ENCODE results near the gene KCNH6. TPM values are rescaled to one million over a fixed set of nuclear protein-coding genes. Genes with fewer than 3 reads are reported as not detected.

Gene KCNH6
- polyA plus RNA-seq, 1 of the 3 experiments (the other 2 are of a cell fraction), result 0.15 TPM

GRCh38 chr17:63474174-63474573 is 49.0 kb upstream of the KCNH6 start:
- ChIA-PET POLR2A (interaction anchor here (8.3 to 9.6 kb wide), 2 partner anchors 30 to 45 kb away, joined by 193 to 212 read pairs; partner anchors contain the start of gene CYB561), CTCF (interaction anchor here (6.6 to 13.7 kb wide), 2 partner anchors 21 to 40 kb away, joined by 71 to 708 read pairs; partner anchors contain the start of gene CYB561)
- H3K4me3 ChIP-seq (ENCODE audit: low read depth in 2 of 2, low read length in 1 of 2), result no peak overlapping the region
- no peak overlapping the region for H3K4me2 ChIP-seq
- peaks cover 9 to 42% of the 10 kb centered on the region in 2 experiments for H3K4me1 ChIP-seq (ENCODE audit: control insufficient read depth in 1 of 2, insufficient read depth in 2 of 2, low read depth in 1 of 2, low read length in 1 of 2)
- H3K9me3 ChIP-seq, result no peaks in the 10 kb centered on the region
- H3K27me3 ChIP-seq (ENCODE audit: insufficient read depth), result no peaks in the 10 kb centered on the region
- no peak for TF ChIP-seq SIN3A (IDR thresholded peaks at IDR 0.05; ENCODE audit: borderline replicate concordance, low read depth, low read length)
- 0 out of 2 replicates have a peak, but pooled peaks have one; percentile 37 for TF ChIP-seq RFX5 (IDR thresholded peaks at IDR 0.05; ENCODE audit: low read length)
- no peak for TF ChIP-seq FOXJ3 (CRISPR knock-in tag; IDR thresholded peaks at IDR 0.05)
- no peak for TF ChIP-seq FOSL2 (IDR thresholded peaks at IDR 0.05; ENCODE audit: borderline replicate concordance, low read depth)
- no peak for TF ChIP-seq CTCF (IDR thresholded peaks at IDR 0.05)
- TF ChIP-seq EZH2phosphoT487 (IDR thresholded peaks at IDR 0.05; ENCODE audit: borderline replicate concordance, low read depth), result no peak
- no peak for TF ChIP-seq CHD2 (IDR thresholded peaks at IDR 0.05; ENCODE audit: low read length, partially characterized antibody)
- no peak for TF ChIP-seq GABPA (IDR thresholded peaks at IDR 0.05; ENCODE audit: low read depth)
- TF ChIP-seq EP300 (IDR thresholded peaks at IDR 0.05; ENCODE audit: borderline replicate concordance in 1 of 2, low read depth in 1 of 2, low read length in 1 of 2), result no peak
- TF ChIP-seq ELF1 (IDR thresholded peaks at IDR 0.05), result no peak
- 0 out of 2 replicates have a peak, but pooled peaks have one; percentile 21 for TF ChIP-seq MXI1 (IDR thresholded peaks at IDR 0.05; ENCODE audit: low read depth, low read length)
- no peak for TF ChIP-seq MEF2A (IDR thresholded peaks at IDR 0.05; ENCODE audit: borderline replicate concordance, low read depth)
- TF ChIP-seq TCF12 (IDR thresholded peaks at IDR 0.05), result no peak
- TF ChIP-seq, protein P1, sequence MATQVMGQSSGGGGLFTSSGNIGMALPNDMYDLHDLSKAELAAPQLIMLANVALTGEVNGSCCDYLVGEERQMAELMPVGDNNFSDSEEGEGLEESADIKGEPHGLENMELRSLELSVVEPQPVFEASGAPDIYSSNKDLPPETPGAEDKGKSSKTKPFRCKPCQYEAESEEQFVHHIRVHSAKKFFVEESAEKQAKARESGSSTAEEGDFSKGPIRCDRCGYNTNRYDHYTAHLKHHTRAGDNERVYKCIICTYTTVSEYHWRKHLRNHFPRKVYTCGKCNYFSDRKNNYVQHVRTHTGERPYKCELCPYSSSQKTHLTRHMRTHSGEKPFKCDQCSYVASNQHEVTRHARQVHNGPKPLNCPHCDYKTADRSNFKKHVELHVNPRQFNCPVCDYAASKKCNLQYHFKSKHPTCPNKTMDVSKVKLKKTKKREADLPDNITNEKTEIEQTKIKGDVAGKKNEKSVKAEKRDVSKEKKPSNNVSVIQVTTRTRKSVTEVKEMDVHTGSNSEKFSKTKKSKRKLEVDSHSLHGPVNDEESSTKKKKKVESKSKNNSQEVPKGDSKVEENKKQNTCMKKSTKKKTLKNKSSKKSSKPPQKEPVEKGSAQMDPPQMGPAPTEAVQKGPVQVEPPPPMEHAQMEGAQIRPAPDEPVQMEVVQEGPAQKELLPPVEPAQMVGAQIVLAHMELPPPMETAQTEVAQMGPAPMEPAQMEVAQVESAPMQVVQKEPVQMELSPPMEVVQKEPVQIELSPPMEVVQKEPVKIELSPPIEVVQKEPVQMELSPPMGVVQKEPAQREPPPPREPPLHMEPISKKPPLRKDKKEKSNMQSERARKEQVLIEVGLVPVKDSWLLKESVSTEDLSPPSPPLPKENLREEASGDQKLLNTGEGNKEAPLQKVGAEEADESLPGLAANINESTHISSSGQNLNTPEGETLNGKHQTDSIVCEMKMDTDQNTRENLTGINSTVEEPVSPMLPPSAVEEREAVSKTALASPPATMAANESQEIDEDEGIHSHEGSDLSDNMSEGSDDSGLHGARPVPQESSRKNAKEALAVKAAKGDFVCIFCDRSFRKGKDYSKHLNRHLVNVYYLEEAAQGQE (IDR thresholded peaks at IDR 0.05; ENCODE audit: low read depth, low read length), result no peak
- no peak for TF ChIP-seq JUND (IDR thresholded peaks at IDR 0.05)
- TF ChIP-seq NFIC (IDR thresholded peaks at IDR 0.05; ENCODE audit: borderline replicate concordance), result no peak
- TF ChIP-seq, protein P2, sequence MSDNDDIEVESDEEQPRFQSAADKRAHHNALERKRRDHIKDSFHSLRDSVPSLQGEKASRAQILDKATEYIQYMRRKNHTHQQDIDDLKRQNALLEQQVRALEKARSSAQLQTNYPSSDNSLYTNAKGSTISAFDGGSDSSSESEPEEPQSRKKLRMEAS (IDR thresholded peaks at IDR 0.05; ENCODE audit: low read depth), result no peak
- no peaks in the 10 kb centered on the region for H3K9me2 ChIP-seq
- whole genome bisulfite sequencing (ENCODE audit: low lambda C conversion rate), result 46% methylated on average over 3 of the region's 3 CpGs
- no peaks in the 10 kb centered on the region for H3K36me3 ChIP-seq (replicated peaks in 1 of 2; ENCODE audit: control insufficient read depth in 1 of 2, insufficient read depth in 2 of 2, low read length in 1 of 2)
- peaks cover 10% of the 10 kb centered on the region for H3F3A ChIP-seq (replicated peaks; ENCODE audit: insufficient read depth)
- peak overlapping the region in 1 of 2 experiments; percentile 86; a peak in 2 of 4 replicates for H3K27ac ChIP-seq (ENCODE audit: low read depth in 2 of 2, low read length in 1 of 2)
- no peaks in the 10 kb centered on the region for H3K79me2 ChIP-seq (ENCODE audit: insufficient read depth)
- no peak overlapping the region for H2AFZ ChIP-seq (ENCODE audit: low read depth)
- DNase-seq, result no peak
- no peaks in the 10 kb centered on the region for H4K20me1 ChIP-seq (ENCODE audit: insufficient read depth)
- H3K9ac ChIP-seq, result no peak overlapping the region

Measured in SK-N-SH (cell line).